ENCODE measurements around the gene NXPH1.

Gene NXPH1

DNA sequence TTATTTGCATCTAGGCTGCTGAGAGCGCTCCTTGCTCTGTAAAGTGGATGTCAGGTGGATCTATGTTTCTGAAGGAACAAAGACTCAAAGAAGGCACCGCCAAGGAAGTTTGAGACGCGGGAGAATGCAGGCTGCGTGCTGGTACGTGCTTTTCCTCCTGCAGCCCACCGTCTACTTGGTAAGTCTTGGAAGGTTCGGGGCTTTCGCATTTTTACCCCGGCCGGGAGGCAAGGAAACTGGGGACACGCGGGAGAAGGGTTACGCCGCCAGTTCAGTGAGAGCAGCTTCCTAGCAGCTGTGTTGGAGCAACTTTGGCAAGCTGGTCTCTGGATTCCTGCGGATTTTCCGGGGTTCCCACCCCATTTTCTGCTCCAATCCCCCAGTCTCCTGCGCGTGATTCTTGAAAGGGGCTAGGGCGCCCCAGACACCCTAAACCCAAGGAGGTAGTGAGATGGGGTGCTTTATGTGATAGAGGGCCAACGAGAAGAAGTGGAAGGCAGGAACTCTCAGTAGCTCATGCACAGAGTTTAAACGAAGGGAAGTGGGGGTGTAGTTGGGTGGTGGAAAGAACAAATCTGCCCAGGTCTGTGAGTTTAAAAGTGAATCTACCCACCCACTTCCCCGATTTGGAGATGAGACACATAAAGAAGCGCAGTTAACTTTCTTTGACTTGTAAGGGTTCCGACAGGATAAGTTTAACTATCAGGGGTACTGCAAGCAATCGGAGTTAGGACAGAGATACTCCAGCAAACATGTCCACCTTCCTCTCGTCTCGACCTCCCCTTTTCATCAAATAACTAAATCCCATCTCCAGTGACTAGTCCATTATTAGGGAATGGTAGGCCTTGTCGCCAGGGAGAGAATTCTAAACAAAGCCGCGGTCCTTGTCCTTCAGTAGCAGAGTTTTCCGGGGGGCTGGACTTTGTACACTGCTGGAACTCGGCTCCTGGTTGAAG, 2.5 kb downstream of the NXPH1 start:
- Histone ChIP-seq H3K36me3 (ENCODE audit: control insufficient read depth in 2 of 2, insufficient read depth in 2 of 2, low read length in 2 of 2) (no peaks in the 10 kb centered on the region), H3K4me3 (ENCODE audit: low read length in 2 of 2) (no peak overlapping the region), H3K27ac (ENCODE audit: low read depth in 2 of 2, low read length in 2 of 2) (no peak overlapping the region), H3K9ac (ENCODE audit: low read depth in 1 of 2, low read length in 2 of 2) (no peak overlapping the region), H3K9me3 (ENCODE audit: control insufficient read depth in 2 of 2, low read length in 2 of 2) (no peaks in the 10 kb centered on the region), H3K27me3 (ENCODE audit: control insufficient read depth in 2 of 2, insufficient read depth in 2 of 2, low read length in 2 of 2) (peaks cover 47 to 53% of the 10 kb centered on the region in 2 donors), H3K4me1 (ENCODE audit: control insufficient read depth in 2 of 2, insufficient read depth in 2 of 2, low read length in 2 of 2) (peaks cover 0 to 2% of the 10 kb centered on the region in 2 donors)

DNA sequence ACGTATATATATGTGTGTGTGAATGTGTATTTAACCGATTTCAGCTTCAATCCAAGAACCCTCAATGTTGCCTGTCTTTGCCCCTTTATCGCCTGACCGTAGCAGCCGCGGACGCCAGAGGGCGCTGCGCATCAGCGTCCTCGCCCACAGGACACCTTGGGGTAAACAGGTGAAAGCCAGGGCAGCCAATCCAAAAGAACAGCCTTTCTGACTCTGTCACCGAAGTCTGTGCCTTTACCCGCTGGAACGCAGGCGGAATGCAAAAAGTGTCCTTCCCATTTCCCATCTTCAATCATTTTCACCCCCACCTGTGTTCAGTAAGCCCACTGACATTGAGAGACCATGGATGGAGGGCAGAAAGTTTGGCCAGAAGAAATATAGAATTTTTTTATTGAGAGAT, 3.6 kb downstream of the NXPH1 start:
- no peak overlapping the region for H3K9ac ChIP-seq (ENCODE audit: low read depth in 1 of 2, low read length in 2 of 2)
- peak overlapping the region in 1 of 2 donors; percentile 48 for H3K4me3 ChIP-seq (ENCODE audit: low read length in 2 of 2)
- no peaks in the 10 kb centered on the region for H3K36me3 ChIP-seq (ENCODE audit: control insufficient read depth in 2 of 2, insufficient read depth in 2 of 2, low read length in 2 of 2)
- peaks cover 49 to 59% of the 10 kb centered on the region in 2 donors for H3K27me3 ChIP-seq (ENCODE audit: control insufficient read depth in 2 of 2, insufficient read depth in 2 of 2, low read length in 2 of 2)
- no peak overlapping the region for H3K27ac ChIP-seq (ENCODE audit: low read depth in 2 of 2, low read length in 2 of 2)
- no peaks in the 10 kb centered on the region for H3K9me3 ChIP-seq (ENCODE audit: control insufficient read depth in 2 of 2, low read length in 2 of 2)
- H3K4me1 ChIP-seq (ENCODE audit: control insufficient read depth in 2 of 2, insufficient read depth in 2 of 2, low read length in 2 of 2) = peaks cover 0 to 2% of the 10 kb centered on the region in 2 donors

DNA sequence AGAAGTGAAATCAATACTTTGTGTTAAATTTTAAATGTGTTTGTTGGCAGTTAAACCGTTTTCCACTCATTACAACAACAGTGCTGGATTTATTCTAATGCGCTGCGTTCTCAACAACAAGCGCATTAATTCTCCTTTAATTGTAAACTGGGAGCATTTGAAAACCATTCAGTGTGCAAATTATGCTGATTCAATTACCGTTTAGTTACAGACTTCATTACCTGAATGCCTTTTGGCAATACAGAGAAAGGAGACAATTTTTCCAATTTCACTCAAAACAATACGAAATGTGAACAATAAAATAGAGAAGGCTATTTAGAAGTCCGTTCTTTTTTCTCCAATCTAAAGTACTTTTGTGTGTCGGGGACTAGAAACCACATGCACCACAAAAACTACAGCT, 4.2 kb downstream of the NXPH1 start:
- H3K9ac ChIP-seq (ENCODE audit: low read depth in 1 of 2, low read length in 2 of 2) = no peak overlapping the region
- no peaks in the 10 kb centered on the region for H3K36me3 ChIP-seq (ENCODE audit: control insufficient read depth in 2 of 2, insufficient read depth in 2 of 2, low read length in 2 of 2)
- no peak overlapping the region for H3K27ac ChIP-seq (ENCODE audit: low read depth in 2 of 2, low read length in 2 of 2)
- peaks cover 0 to 2% of the 10 kb centered on the region in 2 donors for H3K4me1 ChIP-seq (ENCODE audit: control insufficient read depth in 2 of 2, insufficient read depth in 2 of 2, low read length in 2 of 2)
- H3K27me3 ChIP-seq (ENCODE audit: control insufficient read depth in 2 of 2, insufficient read depth in 2 of 2, low read length in 2 of 2) = peaks cover 47 to 59% of the 10 kb centered on the region in 2 donors
- H3K4me3 ChIP-seq (ENCODE audit: low read length in 2 of 2) = no peak overlapping the region
- no peaks in the 10 kb centered on the region for H3K9me3 ChIP-seq (ENCODE audit: control insufficient read depth in 2 of 2, low read length in 2 of 2)

DNA sequence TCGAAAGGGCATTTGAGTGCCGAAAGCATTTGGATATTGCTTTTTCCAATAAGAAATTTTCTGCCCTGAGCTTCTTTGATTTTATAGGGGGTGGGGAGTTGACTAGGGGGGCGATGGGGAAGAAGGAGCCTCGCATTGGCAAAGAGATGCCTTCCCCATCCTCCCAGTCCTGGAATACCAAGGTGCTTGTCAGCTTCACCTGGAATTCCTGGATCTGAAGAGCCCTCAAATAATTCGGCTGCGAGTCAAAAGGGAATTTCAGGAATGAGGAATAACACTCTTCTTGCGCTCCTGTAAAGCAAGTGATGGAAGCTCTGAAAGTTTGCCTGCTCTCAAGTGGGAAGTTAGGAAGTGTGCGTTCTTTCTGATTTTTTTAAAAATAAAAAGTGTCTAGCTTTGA, 7.3 kb downstream of the NXPH1 start:
- Histone ChIP-seq H3K36me3 (ENCODE audit: control insufficient read depth in 2 of 2, insufficient read depth in 2 of 2, low read length in 2 of 2) (no peaks in the 10 kb centered on the region), H3K9me3 (ENCODE audit: control insufficient read depth in 2 of 2, low read length in 2 of 2) (no peaks in the 10 kb centered on the region), H3K4me1 (ENCODE audit: control insufficient read depth in 2 of 2, insufficient read depth in 2 of 2, low read length in 2 of 2) (peaks cover 0 to 2% of the 10 kb centered on the region in 2 donors), H3K4me3 (ENCODE audit: low read length in 2 of 2) (no peak overlapping the region), H3K27me3 (ENCODE audit: control insufficient read depth in 2 of 2, insufficient read depth in 2 of 2, low read length in 2 of 2) (peaks cover 27 to 50% of the 10 kb centered on the region in 2 donors), H3K9ac (ENCODE audit: low read depth in 1 of 2, low read length in 2 of 2) (no peak overlapping the region), H3K27ac (ENCODE audit: low read depth in 2 of 2, low read length in 2 of 2) (no peak overlapping the region)

DNA sequence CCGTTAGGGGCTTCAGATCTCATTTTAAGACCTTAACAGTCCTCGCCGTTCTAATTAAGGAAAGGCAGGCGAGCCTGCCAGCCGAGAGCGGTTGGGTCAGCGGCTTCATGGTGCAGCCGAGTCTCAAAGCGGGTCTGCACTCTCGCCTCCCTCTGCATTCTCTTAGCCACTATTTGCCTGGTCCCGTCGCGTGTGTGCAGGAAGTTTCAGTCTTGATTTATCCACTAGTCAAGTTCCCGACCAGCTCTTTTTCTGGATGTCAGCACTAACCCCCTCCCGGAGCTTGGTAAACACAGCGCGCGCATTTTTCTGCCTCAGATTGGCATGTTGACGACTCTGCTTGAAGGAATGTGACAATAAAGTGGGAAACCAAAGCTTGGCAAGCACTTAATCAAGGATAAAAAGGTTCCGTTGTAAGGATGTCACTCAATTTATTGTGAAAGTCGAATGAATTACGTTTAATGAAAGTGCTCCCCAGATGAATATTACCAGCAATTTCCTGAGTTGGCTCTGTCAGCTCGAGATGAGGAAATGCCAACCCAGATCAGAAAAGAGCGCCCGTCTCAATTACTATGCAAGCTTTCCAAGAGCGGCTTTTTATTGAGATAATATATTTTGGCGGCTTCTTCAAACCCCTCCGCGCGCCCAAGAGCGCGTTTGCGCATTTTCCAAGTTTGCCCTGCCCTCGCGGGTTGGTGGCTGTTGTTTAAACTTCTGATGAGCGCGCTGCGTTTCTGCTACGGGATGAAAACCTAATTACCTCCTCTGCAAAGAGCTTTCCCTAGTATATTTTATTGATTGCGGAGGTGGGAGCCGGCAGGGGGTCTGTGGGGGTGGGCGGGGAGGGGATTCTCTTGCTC, 7.9 kb downstream of the NXPH1 start:
- H3K9me3 ChIP-seq (ENCODE audit: control insufficient read depth in 2 of 2, low read length in 2 of 2) = no peaks in the 10 kb centered on the region
- H3K27me3 ChIP-seq (ENCODE audit: control insufficient read depth in 2 of 2, insufficient read depth in 2 of 2, low read length in 2 of 2) = peaks cover 20 to 45% of the 10 kb centered on the region in 2 donors
- no peak overlapping the region for H3K9ac ChIP-seq (ENCODE audit: low read depth in 1 of 2, low read length in 2 of 2)
- H3K4me3 ChIP-seq (ENCODE audit: low read length in 2 of 2) = no peak overlapping the region
- peaks cover 0 to 2% of the 10 kb centered on the region in 2 donors for H3K4me1 ChIP-seq (ENCODE audit: control insufficient read depth in 2 of 2, insufficient read depth in 2 of 2, low read length in 2 of 2)
- no peak overlapping the region for H3K27ac ChIP-seq (ENCODE audit: low read depth in 2 of 2, low read length in 2 of 2)
- H3K36me3 ChIP-seq (ENCODE audit: control insufficient read depth in 2 of 2, insufficient read depth in 2 of 2, low read length in 2 of 2) = no peaks in the 10 kb centered on the region

DNA sequence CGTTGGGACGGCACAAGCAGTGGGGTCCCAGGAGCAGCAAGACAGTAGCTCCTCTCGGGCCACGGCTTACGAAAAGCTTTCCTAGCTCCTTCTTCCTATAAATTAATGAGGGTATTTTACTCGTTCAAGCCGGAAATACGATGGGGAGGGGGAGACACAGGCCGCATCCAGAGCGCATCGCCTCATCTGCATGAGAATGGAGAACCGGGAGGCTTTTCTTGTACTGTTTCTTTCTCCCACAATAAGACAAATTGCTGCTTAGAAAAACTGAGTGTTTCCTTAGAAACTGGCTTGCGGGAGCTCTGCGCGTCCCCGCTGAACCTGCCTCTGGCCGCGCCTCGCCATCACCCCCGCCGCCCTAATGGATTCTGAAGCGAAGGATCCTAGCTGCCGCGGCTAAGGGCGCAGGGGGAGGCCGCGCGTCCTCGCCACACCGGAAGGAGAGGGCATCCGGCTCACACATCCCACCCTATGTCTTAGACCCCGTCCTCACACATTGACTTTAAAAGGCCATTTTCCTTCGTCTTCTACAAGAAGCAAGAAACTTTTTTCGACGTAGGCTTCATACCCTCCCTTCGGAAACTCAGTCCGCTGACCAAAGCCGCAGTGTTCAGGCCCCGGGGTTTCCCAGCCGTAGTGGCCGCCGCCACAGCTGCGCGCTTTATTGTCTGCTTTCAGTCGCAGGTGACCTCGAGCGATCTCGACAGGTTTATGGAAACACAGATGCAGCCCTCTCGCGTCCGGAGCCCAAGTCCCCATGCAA, 8.8 kb downstream of the NXPH1 start:
- H3K4me3 ChIP-seq (ENCODE audit: low read length in 2 of 2) = no peak overlapping the region
- no peak overlapping the region for H3K27ac ChIP-seq (ENCODE audit: low read depth in 2 of 2, low read length in 2 of 2)
- H3K36me3 ChIP-seq (ENCODE audit: control insufficient read depth in 2 of 2, insufficient read depth in 2 of 2, low read length in 2 of 2) = no peaks in the 10 kb centered on the region
- H3K4me1 ChIP-seq (ENCODE audit: control insufficient read depth in 2 of 2, insufficient read depth in 2 of 2, low read length in 2 of 2) = no peaks in the 10 kb centered on the region
- H3K27me3 ChIP-seq (ENCODE audit: control insufficient read depth in 2 of 2, insufficient read depth in 2 of 2, low read length in 2 of 2) = peaks cover 13 to 38% of the 10 kb centered on the region in 2 donors
- no peak overlapping the region for H3K9ac ChIP-seq (ENCODE audit: low read depth in 1 of 2, low read length in 2 of 2)
- H3K9me3 ChIP-seq (ENCODE audit: control insufficient read depth in 2 of 2, low read length in 2 of 2) = no peaks in the 10 kb centered on the region

DNA sequence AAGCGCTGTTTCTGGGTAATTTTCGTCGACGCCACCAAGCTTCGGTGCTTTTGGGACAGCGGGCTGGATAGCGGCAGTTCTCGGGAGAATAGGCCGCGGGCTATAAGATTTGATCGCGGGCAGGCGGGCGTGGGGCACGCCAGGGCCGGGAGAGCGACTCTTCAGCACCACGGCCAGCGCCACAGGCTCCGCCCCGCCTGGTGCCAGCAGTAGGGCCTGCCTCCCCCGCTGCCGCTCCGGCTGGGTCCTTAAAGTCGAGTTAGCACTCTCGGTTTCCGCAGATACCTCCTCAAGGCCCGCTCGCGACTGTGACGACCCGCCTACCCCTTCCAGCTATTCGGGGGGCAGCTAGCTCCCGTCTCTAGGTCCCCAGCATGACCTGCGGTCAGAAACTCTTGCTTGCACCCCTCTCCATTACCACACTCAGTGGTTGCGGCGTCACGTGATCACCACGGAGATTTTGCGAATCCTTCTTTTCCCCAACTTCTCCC, 9.4 kb downstream of the NXPH1 start:
- Histone ChIP-seq H3K4me3 (ENCODE audit: low read length in 2 of 2) (no peak overlapping the region), H3K27me3 (ENCODE audit: control insufficient read depth in 2 of 2, insufficient read depth in 2 of 2, low read length in 2 of 2) (peaks cover 13 to 35% of the 10 kb centered on the region in 2 donors), H3K27ac (ENCODE audit: low read depth in 2 of 2, low read length in 2 of 2) (no peak overlapping the region)

DNA sequence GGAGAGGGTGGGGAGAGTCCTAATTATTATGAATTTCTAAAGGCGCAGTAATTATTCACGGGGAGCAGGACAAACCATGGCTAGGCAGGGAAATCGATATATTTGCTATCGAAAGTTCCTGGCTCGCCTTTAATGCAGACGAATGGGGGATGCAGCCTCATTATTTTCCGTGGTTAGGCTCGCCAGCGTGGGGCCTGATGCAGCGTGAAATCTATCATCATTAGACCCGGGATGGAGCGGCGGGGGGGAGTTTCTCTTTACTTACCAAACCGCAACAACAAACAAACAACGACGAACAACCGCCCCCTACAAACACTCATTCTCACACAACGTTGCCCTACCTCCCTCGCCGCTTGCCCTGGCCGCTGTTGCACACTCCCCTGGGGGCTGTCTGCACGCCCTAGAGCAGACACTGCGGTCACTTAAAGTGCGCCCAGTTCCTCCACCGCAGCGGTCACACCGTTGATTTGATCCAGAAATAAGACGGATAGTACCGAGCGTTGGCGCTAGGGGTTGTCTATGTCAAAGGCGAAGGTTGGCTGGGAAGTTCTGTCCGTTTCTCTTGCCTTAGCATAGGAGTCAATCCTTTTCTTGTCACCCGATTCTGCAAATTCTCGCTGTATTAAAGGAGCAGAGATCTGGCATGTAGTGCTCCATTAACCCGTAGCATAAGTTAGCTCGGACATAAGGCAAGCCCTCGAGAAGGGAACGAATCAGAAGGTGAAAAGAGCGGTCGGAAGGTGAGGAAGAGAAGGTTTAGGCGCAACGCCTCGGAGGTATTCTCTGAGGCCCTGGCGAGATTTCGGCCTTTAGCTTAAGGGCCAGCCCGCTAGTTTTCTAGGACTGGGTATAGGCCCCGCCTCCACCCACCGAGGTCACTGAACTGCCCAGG, 10.4 kb downstream of the NXPH1 start:
- no peaks in the 10 kb centered on the region for H3K9me3 ChIP-seq (ENCODE audit: control insufficient read depth in 2 of 2, low read length in 2 of 2)
- no peak overlapping the region for H3K9ac ChIP-seq (ENCODE audit: low read depth in 1 of 2, low read length in 2 of 2)
- H3K27ac ChIP-seq (ENCODE audit: low read depth in 2 of 2, low read length in 2 of 2) = no peak overlapping the region
- no peaks in the 10 kb centered on the region for H3K36me3 ChIP-seq (ENCODE audit: control insufficient read depth in 2 of 2, insufficient read depth in 2 of 2, low read length in 2 of 2)
- H3K4me3 ChIP-seq (ENCODE audit: low read length in 2 of 2) = no peak overlapping the region
- H3K27me3 ChIP-seq (ENCODE audit: control insufficient read depth in 2 of 2, insufficient read depth in 2 of 2, low read length in 2 of 2) = peaks cover 13 to 29% of the 10 kb centered on the region in 2 donors
- no peaks in the 10 kb centered on the region for H3K4me1 ChIP-seq (ENCODE audit: control insufficient read depth in 2 of 2, insufficient read depth in 2 of 2, low read length in 2 of 2)

More for the DNA sequence above, 9.4 kb downstream of the NXPH1 start:
- H3K4me1 ChIP-seq (ENCODE audit: control insufficient read depth in 2 of 2, insufficient read depth in 2 of 2, low read length in 2 of 2) = no peaks in the 10 kb centered on the region
- no peaks in the 10 kb centered on the region for H3K36me3 ChIP-seq (ENCODE audit: control insufficient read depth in 2 of 2, insufficient read depth in 2 of 2, low read length in 2 of 2)
- no peak overlapping the region for H3K9ac ChIP-seq (ENCODE audit: low read depth in 1 of 2, low read length in 2 of 2)
- H3K9me3 ChIP-seq (ENCODE audit: control insufficient read depth in 2 of 2, low read length in 2 of 2) = no peaks in the 10 kb centered on the region

DNA sequence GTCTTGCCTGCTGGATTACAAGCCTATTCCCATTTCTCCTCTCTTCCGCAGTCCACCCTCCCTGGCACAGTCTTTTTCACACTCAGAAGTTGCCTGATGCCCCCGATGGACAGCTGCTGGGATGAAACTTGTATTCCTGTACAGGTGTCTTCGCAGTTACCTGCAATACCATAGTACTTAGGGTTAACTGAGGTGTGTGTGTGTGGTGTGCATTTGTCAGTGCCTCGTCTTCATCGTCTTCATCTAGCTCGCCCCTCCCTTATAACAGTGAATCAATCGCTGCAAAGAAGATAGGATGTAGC, 11.0 kb downstream of the NXPH1 start:
- H3K36me3 ChIP-seq (ENCODE audit: control insufficient read depth in 2 of 2, insufficient read depth in 2 of 2, low read length in 2 of 2) = no peaks in the 10 kb centered on the region
- H3K27me3 ChIP-seq (ENCODE audit: control insufficient read depth in 2 of 2, insufficient read depth in 2 of 2, low read length in 2 of 2) = peaks cover 13 to 29% of the 10 kb centered on the region in 2 donors
- H3K27ac ChIP-seq (ENCODE audit: low read depth in 2 of 2, low read length in 2 of 2) = no peak overlapping the region
- H3K4me1 ChIP-seq (ENCODE audit: control insufficient read depth in 2 of 2, insufficient read depth in 2 of 2, low read length in 2 of 2) = no peaks in the 10 kb centered on the region
- no peak overlapping the region for H3K9ac ChIP-seq (ENCODE audit: low read depth in 1 of 2, low read length in 2 of 2)
- H3K4me3 ChIP-seq (ENCODE audit: low read length in 2 of 2) = no peak overlapping the region
- no peaks in the 10 kb centered on the region for H3K9me3 ChIP-seq (ENCODE audit: control insufficient read depth in 2 of 2, low read length in 2 of 2)

All from mucosa of rectum (tissue), 2 donors.